Keratinocyte (primary cell): ENCODE measurements around the gene DCAF11. TPM values are rescaled to one million over a fixed set of nuclear protein-coding genes. Genes with fewer than 3 reads are reported as not detected.

Experiments used
- DNase-seq: peaks from one replicate; pipeline ENCODE4 v3.0.0-alpha.2; 2011; ENCODE audit warnings: low read depth, missing footprints, low spot score
- FAIRE-seq: peaks from 2 replicates; lab custom pipeline; 2011; peaks lifted over from hg19 to GRCh38; lab: Jason Lieb, UNC
- H2AFZ ChIP-seq: 2 replicates; pipeline ENCODE4 v1.6.0; 2012; ENCODE audit warnings: low read length, control low read depth, inconsistent platforms; ENCODE audit not compliant: control insufficient read depth
- H3K27ac ChIP-seq: 2 replicates; pipeline ENCODE4 v1.5.1; 2011; ENCODE audit warnings: low read length; ENCODE audit not compliant: control insufficient read depth, insufficient read depth
- H3K27me3 ChIP-seq: 3 replicates; pipeline ENCODE4 v1.6.0; 2011; ENCODE audit warnings: low read length; ENCODE audit not compliant: control insufficient read depth, insufficient read depth; ENCODE audit errors: extremely low read depth
- H3K36me3 ChIP-seq, 2 experiments: 2 replicates in 1 of 2; 3 replicates in 1 of 2; pipeline ENCODE4 v1.5.1; 2011; ENCODE audit warnings: low read length in 2 of 2, mild to moderate bottlenecking in 1 of 2; ENCODE audit not compliant: control insufficient read depth in 2 of 2, insufficient read depth in 2 of 2; ENCODE audit errors: extremely low read depth in 1 of 2
- H3K4me1 ChIP-seq: 3 replicates; pipeline ENCODE4 v1.5.1; 2011; ENCODE audit warnings: low read length; ENCODE audit not compliant: control insufficient read depth, insufficient read depth; ENCODE audit errors: extremely low read depth
- H3K4me2 ChIP-seq: 3 replicates; pipeline ENCODE4 v1.6.0; 2011; ENCODE audit warnings: low read depth, low read length; ENCODE audit not compliant: control insufficient read depth, insufficient read depth; ENCODE audit errors: extremely low read depth
- H3K4me3 ChIP-seq, 3 experiments: fragments of 200-600 bp in 1 of 3; sonication (generic) in 1 of 3; 2 replicates in 2 of 3; 3 replicates in 1 of 3; pipeline ENCODE4 v1.5.1; 2011 to 2016; ENCODE audit warnings: low read length in 3 of 3, mild to moderate bottlenecking in 3 of 3, control low read depth in 2 of 3, inconsistent platforms in 1 of 3, low read depth in 1 of 3, mixed read lengths in 1 of 3, mixed run types in 1 of 3, moderate library complexity in 1 of 3; ENCODE audit not compliant: control insufficient read depth in 2 of 3, insufficient read depth in 2 of 3; ENCODE audit errors: extremely low read depth in 1 of 3
- H3K79me2 ChIP-seq: 2 replicates; pipeline ENCODE4 v1.6.0; 2012; ENCODE audit warnings: low read length; ENCODE audit not compliant: control insufficient read depth, insufficient read depth
- H3K9ac ChIP-seq: 3 replicates; pipeline ENCODE4 v1.6.0; 2011; ENCODE audit warnings: low read length; ENCODE audit not compliant: control insufficient read depth, insufficient read depth; ENCODE audit errors: extremely low read depth
- H3K9me1 ChIP-seq: 3 replicates; pipeline ENCODE4 v1.6.0; 2011; ENCODE audit warnings: low read length; ENCODE audit not compliant: control insufficient read depth, insufficient read depth; ENCODE audit errors: extremely low read depth
- H3K9me3 ChIP-seq: 2 replicates; pipeline ENCODE4 v1.5.1; 2012; ENCODE audit warnings: low read depth, low read length; ENCODE audit not compliant: control insufficient read depth
- H4K20me1 ChIP-seq: 3 replicates; pipeline ENCODE4 v1.6.0; 2011; ENCODE audit warnings: low read length; ENCODE audit not compliant: control insufficient read depth, insufficient read depth; ENCODE audit errors: extremely low read depth
- CTCF ChIP-seq, 3 experiments: IDR thresholded peaks in 1 of 3; conservative IDR thresholded peaks in 1 of 3; optimal IDR thresholded peaks in 1 of 3; 2 replicates in 2 of 3; 3 replicates in 1 of 3; pipeline versions ENCODE3 to v1.5.1; 2011; ENCODE audit warnings: low read length in 3 of 3, mild to moderate bottlenecking in 3 of 3, moderate library complexity in 2 of 3, control low read depth in 1 of 3, inconsistent platforms in 1 of 3; ENCODE audit not compliant: insufficient read depth in 2 of 3; ENCODE audit errors: extremely low read depth in 1 of 3
- EZH2 ChIP-seq: IDR thresholded peaks from one replicate; pipeline ENCODE4 v1.6.1; 2012; ENCODE audit warnings: inconsistent platforms, mild to moderate bottlenecking, low read length, moderate library complexity
- dilution Hi-C: fragments of 300-500 bp; cut with MboI; formaldehyde crosslinking; loops from one replicate; pipeline ENCODE4 v1.7.0; 2020; ENCODE audit warnings: low sequenced_read_pairs; ENCODE audit not compliant: extremely low pct_ligation_motif_present
- polyA plus RNA-seq, 5 experiments: library from polyadenylated mRNA; depleted of rRNA in 3 of 5; stranded (reverse) in 3 of 5; stranded (forward) in 1 of 5; unstranded in 1 of 5; fragments of >200 nt; gene quantifications; 1 replicate in 1 of 5; 2 replicates in 3 of 5; 3 replicates in 1 of 5; pipeline versions ENCODE4 v1.2.1 to v1.2.3, GENCODE V29; 2011 to 2012; ENCODE audit warnings: missing spikeins in 2 of 5, low read depth in 1 of 5, low replicate concordance in 1 of 5

The DCAF11 gene
- polyA plus RNA-seq, 1 donor (not counting 4 experiments of a cell fraction or from before 2014, with no cell fraction given), result 25.9 TPM

GRCh38 chr14:24065408-24065807 lies 49.2 kb upstream of the DCAF11 start:
- Histone ChIP-seq H3K4me3 (no peak overlapping the region), H2AFZ (no peak overlapping the region), H3K9me1 (no peaks in the 10 kb centered on the region), H3K27ac (no peak overlapping the region), H3K9ac (no peak overlapping the region), H3K27me3 (peaks cover 5% of the 10 kb centered on the region), H3K9me3 (no peaks in the 10 kb centered on the region), H3K36me3 (no peaks in the 10 kb centered on the region), H3K4me2 (no peak overlapping the region), H3K4me1 (no peaks in the 10 kb centered on the region), H4K20me1 (no peaks in the 10 kb centered on the region), H3K79me2 (no peaks in the 10 kb centered on the region)
- DNase-seq (no peak), FAIRE-seq (no peak)
- TF ChIP-seq CTCF (optimal IDR thresholded peaks at IDR 0.05 in 1 of 3, IDR thresholded peaks at IDR 0.05 in 1 of 3, conservative IDR thresholded peaks at IDR 0.05 in 1 of 3; ENCODE audit: extremely low read depth in 1 of 3, insufficient read depth in 2 of 3, low read length in 3 of 3), result no peak
- TF ChIP-seq EZH2, result no peak
- dilution Hi-C loops, result no loop called here

- dilution Hi-C loops, result no loop called here
- FAIRE-seq (no peak), DNase-seq (no peak)
These were observed 48.0 kb upstream of the DCAF11 start for GRCh38 chr14:24066496-24067132.

More at GRCh38 chr14:24066496-24067132, 48.0 kb upstream of the DCAF11 start:
- no peak overlapping the region for H3K4me3 ChIP-seq
- no peaks in the 10 kb centered on the region for H3K36me3 ChIP-seq
- H3K27me3 ChIP-seq, result peaks cover 6% of the 10 kb centered on the region
- H3K9ac ChIP-seq, result no peak overlapping the region
- no peaks in the 10 kb centered on the region for H3K79me2 ChIP-seq
- no peak overlapping the region for H2AFZ ChIP-seq
- TF ChIP-seq EZH2, result no peak
- TF ChIP-seq CTCF (optimal IDR thresholded peaks at IDR 0.05 in 1 of 3, IDR thresholded peaks at IDR 0.05 in 1 of 3, conservative IDR thresholded peaks at IDR 0.05 in 1 of 3; ENCODE audit: extremely low read depth in 1 of 3, insufficient read depth in 2 of 3, low read length in 3 of 3), result no peak
- no peaks in the 10 kb centered on the region for H3K9me1 ChIP-seq
- no peaks in the 10 kb centered on the region for H4K20me1 ChIP-seq
- no peak overlapping the region for H3K4me2 ChIP-seq
- H3K9me3 ChIP-seq, result no peaks in the 10 kb centered on the region
- H3K27ac ChIP-seq, result no peak overlapping the region
- no peaks in the 10 kb centered on the region for H3K4me1 ChIP-seq
